ENCODE results near the gene PIEZO2.

DNA sequence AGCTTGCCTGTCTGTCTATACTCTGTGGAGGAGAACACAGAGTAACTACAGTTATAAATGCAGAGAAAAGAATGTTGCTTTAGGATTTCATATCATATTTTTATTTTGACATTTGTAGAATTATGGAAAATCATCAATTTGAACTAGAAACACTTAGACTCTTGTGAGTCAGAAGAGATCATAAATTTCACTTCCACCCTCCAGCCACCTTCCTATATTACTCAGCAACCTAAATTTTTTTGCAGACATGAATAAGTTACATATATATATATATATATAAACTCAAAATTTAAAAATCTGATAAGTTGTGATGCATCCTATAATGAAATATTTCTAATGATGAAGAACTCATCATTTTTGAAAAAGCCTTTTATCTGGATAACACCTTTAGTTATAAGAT, 172.3 kb downstream of the PIEZO2 start:
- TF ChIP-seq ZFP30 (CRISPR knock-in tag; IDR thresholded peaks at IDR 0.05) = no peak
- TF ChIP-seq, protein P1, sequence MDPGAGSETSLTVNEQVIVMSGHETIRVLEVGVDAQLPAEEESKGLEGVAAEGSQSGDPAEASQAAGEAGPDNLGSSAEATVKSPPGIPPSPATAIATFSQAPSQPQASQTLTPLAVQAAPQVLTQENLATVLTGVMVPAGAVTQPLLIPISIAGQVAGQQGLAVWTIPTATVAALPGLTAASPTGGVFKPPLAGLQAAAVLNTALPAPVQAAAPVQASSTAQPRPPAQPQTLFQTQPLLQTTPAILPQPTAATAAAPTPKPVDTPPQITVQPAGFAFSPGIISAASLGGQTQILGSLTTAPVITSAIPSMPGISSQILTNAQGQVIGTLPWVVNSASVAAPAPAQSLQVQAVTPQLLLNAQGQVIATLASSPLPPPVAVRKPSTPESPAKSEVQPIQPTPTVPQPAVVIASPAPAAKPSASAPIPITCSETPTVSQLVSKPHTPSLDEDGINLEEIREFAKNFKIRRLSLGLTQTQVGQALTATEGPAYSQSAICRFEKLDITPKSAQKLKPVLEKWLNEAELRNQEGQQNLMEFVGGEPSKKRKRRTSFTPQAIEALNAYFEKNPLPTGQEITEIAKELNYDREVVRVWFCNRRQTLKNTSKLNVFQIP (CRISPR knock-in tag; IDR thresholded peaks at IDR 0.05; ENCODE audit: borderline replicate concordance, low read depth) = no peak
- TF ChIP-seq, protein P2, sequence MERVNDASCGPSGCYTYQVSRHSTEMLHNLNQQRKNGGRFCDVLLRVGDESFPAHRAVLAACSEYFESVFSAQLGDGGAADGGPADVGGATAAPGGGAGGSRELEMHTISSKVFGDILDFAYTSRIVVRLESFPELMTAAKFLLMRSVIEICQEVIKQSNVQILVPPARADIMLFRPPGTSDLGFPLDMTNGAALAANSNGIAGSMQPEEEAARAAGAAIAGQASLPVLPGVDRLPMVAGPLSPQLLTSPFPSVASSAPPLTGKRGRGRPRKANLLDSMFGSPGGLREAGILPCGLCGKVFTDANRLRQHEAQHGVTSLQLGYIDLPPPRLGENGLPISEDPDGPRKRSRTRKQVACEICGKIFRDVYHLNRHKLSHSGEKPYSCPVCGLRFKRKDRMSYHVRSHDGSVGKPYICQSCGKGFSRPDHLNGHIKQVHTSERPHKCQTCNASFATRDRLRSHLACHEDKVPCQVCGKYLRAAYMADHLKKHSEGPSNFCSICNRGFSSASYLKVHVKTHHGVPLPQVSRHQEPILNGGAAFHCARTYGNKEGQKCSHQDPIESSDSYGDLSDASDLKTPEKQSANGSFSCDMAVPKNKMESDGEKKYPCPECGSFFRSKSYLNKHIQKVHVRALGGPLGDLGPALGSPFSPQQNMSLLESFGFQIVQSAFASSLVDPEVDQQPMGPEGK (CRISPR knock-in tag; IDR thresholded peaks at IDR 0.05; ENCODE audit: borderline replicate concordance) = no peak
- TF ChIP-seq ZNF70 (CRISPR knock-in tag; IDR thresholded peaks at IDR 0.05) = no peak
- no peak for TF ChIP-seq OSR1 (CRISPR knock-in tag; IDR thresholded peaks at IDR 0.05)
- TF ChIP-seq ZFP3 (CRISPR knock-in tag; IDR thresholded peaks at IDR 0.05) = no peak
- TF ChIP-seq, protein P3, sequence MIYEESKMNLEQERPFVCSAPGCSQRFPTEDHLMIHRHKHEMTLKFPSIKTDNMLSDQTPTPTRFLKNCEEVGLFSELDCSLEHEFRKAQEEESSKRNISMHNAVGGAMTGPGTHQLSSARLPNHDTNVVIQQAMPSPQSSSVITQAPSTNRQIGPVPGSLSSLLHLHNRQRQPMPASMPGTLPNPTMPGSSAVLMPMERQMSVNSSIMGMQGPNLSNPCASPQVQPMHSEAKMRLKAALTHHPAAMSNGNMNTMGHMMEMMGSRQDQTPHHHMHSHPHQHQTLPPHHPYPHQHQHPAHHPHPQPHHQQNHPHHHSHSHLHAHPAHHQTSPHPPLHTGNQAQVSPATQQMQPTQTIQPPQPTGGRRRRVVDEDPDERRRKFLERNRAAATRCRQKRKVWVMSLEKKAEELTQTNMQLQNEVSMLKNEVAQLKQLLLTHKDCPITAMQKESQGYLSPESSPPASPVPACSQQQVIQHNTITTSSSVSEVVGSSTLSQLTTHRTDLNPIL (CRISPR knock-in tag; IDR thresholded peaks at IDR 0.05; ENCODE audit: low read depth) = no peak
- TF ChIP-seq TOX (CRISPR knock-in tag; IDR thresholded peaks at IDR 0.05; ENCODE audit: borderline replicate concordance) = no peak
- TF ChIP-seq RARB (CRISPR knock-in tag; IDR thresholded peaks at IDR 0.05) = no peak
- TF ChIP-seq, protein P4, sequence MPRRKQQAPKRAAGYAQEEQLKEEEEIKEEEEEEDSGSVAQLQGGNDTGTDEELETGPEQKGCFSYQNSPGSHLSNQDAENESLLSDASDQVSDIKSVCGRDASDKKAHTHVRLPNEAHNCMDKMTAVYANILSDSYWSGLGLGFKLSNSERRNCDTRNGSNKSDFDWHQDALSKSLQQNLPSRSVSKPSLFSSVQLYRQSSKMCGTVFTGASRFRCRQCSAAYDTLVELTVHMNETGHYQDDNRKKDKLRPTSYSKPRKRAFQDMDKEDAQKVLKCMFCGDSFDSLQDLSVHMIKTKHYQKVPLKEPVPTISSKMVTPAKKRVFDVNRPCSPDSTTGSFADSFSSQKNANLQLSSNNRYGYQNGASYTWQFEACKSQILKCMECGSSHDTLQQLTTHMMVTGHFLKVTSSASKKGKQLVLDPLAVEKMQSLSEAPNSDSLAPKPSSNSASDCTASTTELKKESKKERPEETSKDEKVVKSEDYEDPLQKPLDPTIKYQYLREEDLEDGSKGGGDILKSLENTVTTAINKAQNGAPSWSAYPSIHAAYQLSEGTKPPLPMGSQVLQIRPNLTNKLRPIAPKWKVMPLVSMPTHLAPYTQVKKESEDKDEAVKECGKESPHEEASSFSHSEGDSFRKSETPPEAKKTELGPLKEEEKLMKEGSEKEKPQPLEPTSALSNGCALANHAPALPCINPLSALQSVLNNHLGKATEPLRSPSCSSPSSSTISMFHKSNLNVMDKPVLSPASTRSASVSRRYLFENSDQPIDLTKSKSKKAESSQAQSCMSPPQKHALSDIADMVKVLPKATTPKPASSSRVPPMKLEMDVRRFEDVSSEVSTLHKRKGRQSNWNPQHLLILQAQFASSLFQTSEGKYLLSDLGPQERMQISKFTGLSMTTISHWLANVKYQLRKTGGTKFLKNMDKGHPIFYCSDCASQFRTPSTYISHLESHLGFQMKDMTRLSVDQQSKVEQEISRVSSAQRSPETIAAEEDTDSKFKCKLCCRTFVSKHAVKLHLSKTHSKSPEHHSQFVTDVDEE (CRISPR knock-in tag; IDR thresholded peaks at IDR 0.05) = no peak
- TF ChIP-seq TCF4 (CRISPR knock-in tag; IDR thresholded peaks at IDR 0.05; ENCODE audit: borderline replicate concordance) = no peak
- TF ChIP-seq ZNF565 (CRISPR knock-in tag; conservative IDR thresholded peaks at IDR 0.05; ENCODE audit: low read depth) = no peak
- TF ChIP-seq ZNF8 (CRISPR knock-in tag; IDR thresholded peaks at IDR 0.05) = no peak

Measured in SK-N-SH treated with all-trans-retinoic acid at 6 μM for 48 hours (cell line).